PFSK-1 (cell line): Measurements from ENCODE around the gene LRRC4C.

Source experiments
- FOXP2 ChIP-seq: optimal IDR thresholded peaks from 2 replicates; pipeline ENCODE3; 2011; ENCODE audit warnings: borderline replicate concordance, control low read depth, inconsistent platforms; ENCODE audit not compliant: insufficient read depth; ENCODE audit errors: extremely low read length, extremely low read depth
- POLR2AphosphoS5 ChIP-seq: IDR thresholded peaks from 2 replicates; pipeline ENCODE4 v1.6.1; 2012; ENCODE audit warnings: low read depth, mild to moderate bottlenecking, control low read depth, low read length, moderate library complexity
- TAF1 ChIP-seq: IDR thresholded peaks from 2 replicates; pipeline ENCODE4 v1.6.1; 2012; ENCODE audit warnings: low read length, control low read depth, borderline replicate concordance; ENCODE audit not compliant: insufficient read depth
- TF ChIP-seq, protein P1 (sequence below), 2 experiments: IDR thresholded peaks; 2 replicates each; pipeline versions ENCODE4 v1.6.1 to v1.8.0; 2011 to 2012; ENCODE audit warnings: low read depth in 2 of 2, low read length in 2 of 2, control low read depth in 1 of 2, inconsistent platforms in 1 of 2, mild to moderate bottlenecking in 1 of 2, moderate library complexity in 1 of 2; ENCODE audit not compliant: insufficient read depth in 1 of 2

DNA sequence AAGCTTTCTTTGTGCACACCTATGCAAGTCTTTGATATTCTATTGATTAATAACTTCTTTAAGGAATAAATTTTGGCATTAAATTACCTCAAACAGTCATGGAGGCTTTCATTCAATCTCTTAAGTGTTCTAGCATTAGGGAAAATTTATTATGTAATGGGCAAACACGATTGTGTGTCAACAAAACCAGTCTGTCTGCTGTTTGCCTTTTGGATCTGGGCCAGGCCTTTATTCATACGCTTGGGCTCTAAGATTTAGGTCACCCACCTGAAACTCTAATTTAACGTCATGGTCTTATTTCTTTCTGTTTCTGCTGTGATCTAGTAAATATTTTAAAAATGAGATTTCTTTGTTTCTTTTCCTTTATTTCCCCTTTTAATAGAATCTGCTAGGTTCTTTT is 1270.6 kb downstream of the LRRC4C start:
- no peak for TF ChIP-seq POLR2AphosphoS5
- TF ChIP-seq, protein P1, sequence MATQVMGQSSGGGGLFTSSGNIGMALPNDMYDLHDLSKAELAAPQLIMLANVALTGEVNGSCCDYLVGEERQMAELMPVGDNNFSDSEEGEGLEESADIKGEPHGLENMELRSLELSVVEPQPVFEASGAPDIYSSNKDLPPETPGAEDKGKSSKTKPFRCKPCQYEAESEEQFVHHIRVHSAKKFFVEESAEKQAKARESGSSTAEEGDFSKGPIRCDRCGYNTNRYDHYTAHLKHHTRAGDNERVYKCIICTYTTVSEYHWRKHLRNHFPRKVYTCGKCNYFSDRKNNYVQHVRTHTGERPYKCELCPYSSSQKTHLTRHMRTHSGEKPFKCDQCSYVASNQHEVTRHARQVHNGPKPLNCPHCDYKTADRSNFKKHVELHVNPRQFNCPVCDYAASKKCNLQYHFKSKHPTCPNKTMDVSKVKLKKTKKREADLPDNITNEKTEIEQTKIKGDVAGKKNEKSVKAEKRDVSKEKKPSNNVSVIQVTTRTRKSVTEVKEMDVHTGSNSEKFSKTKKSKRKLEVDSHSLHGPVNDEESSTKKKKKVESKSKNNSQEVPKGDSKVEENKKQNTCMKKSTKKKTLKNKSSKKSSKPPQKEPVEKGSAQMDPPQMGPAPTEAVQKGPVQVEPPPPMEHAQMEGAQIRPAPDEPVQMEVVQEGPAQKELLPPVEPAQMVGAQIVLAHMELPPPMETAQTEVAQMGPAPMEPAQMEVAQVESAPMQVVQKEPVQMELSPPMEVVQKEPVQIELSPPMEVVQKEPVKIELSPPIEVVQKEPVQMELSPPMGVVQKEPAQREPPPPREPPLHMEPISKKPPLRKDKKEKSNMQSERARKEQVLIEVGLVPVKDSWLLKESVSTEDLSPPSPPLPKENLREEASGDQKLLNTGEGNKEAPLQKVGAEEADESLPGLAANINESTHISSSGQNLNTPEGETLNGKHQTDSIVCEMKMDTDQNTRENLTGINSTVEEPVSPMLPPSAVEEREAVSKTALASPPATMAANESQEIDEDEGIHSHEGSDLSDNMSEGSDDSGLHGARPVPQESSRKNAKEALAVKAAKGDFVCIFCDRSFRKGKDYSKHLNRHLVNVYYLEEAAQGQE (IDR thresholded peaks at IDR 0.05; ENCODE audit: insufficient read depth in 1 of 2, low read depth in 2 of 2, low read length in 2 of 2), result no peak
- TF ChIP-seq TAF1, result no peak
- TF ChIP-seq FOXP2, result no peak
